Bronchial epithelial cell (primary cell): Measurements from ENCODE around the gene UTRN. TPM values are rescaled to one million over a fixed set of nuclear protein-coding genes. Genes with fewer than 3 reads are reported as not detected.

ENCODE experiments used
- DNase-seq: peaks from one replicate; pipeline ENCODE4 v3.0.0-alpha.2; 2010; ENCODE audit warnings: low read depth
- FAIRE-seq: peaks from 2 replicates; lab custom pipeline; 2011; peaks lifted over from hg19 to GRCh38; lab: Jason Lieb, UNC
- H3K27me3 ChIP-seq: 2 replicates; pipeline ENCODE4 v1.5.1; 2011; ENCODE audit warnings: low read length; ENCODE audit not compliant: control insufficient read depth, insufficient read depth
- H3K36me3 ChIP-seq: 2 replicates; pipeline ENCODE4 v1.5.1; 2011; ENCODE audit warnings: low read length; ENCODE audit not compliant: control insufficient read depth, insufficient read depth
- H3K4me3 ChIP-seq: 2 replicates; pipeline ENCODE4 v1.5.1; 2011; ENCODE audit warnings: mild to moderate bottlenecking, low read depth, low read length, control low read depth
- CTCF ChIP-seq: IDR thresholded peaks from 2 replicates; pipeline ENCODE4 v1.5.1; 2011; ENCODE audit warnings: mild to moderate bottlenecking, moderate library complexity, low read length, control low read depth, inconsistent platforms; ENCODE audit not compliant: insufficient read depth, severe bottlenecking
- total RNA-seq: library from RNA; depleted of rRNA; stranded (reverse); fragments of >200 nt; gene quantifications from 2 replicates; pipeline ENCODE4 v1.2.1, GENCODE V29; 2014

The UTRN gene
- total RNA-seq = 38.4 and 101 TPM in 2 replicates

GRCh38 chr6:144284783-144285547 is at the start of gene UTRN:
Gene UTRN (plus strand): TSS chr6:144285335. CDS start chr6:144291829, 6,494 bp downstream.
- peak within 1 kb of the TSS; percentile 69 for H3K4me3 ChIP-seq
- DNase-seq = peak; percentile 51
- H3K27me3 ChIP-seq = no peaks in the 10 kb centered on the region
- TF ChIP-seq CTCF = no peak
- FAIRE-seq = no peak
- no peaks in the 10 kb centered on the region for H3K36me3 ChIP-seq

GRCh38 chr6:144244688-144245087 is 40.4 kb upstream of the UTRN start:
- Histone ChIP-seq H3K4me3 (no peak overlapping the region), H3K27me3 (no peaks in the 10 kb centered on the region), H3K36me3 (no peaks in the 10 kb centered on the region)
- no peak for TF ChIP-seq CTCF
- DNase-seq (no peak), FAIRE-seq (no peak)

GRCh38 chr6:144246988-144247387 is 38.1 kb upstream of the UTRN start:
- Histone ChIP-seq H3K36me3 (no peaks in the 10 kb centered on the region), H3K27me3 (no peaks in the 10 kb centered on the region), H3K4me3 (no peak overlapping the region)
- DNase-seq (no peak), FAIRE-seq (no peak)
- no peak for TF ChIP-seq CTCF

- no peak for TF ChIP-seq CTCF
- no peak for DNase-seq
- FAIRE-seq = no peak
- Histone ChIP-seq H3K4me3 (no peak overlapping the region), H3K36me3 (no peaks in the 10 kb centered on the region), H3K27me3 (no peaks in the 10 kb centered on the region)
Observed at GRCh38 chr6:144248003-144248402, 37.1 kb upstream of the UTRN start.

- FAIRE-seq = no peak
- no peaks in the 10 kb centered on the region for H3K36me3 ChIP-seq
- no peaks in the 10 kb centered on the region for H3K27me3 ChIP-seq
- DNase-seq = no peak
- no peak overlapping the region for H3K4me3 ChIP-seq
- TF ChIP-seq CTCF = no peak
Observed at GRCh38 chr6:144248476-144249301, 36.4 kb upstream of the UTRN start.
